Upper lobe of left lung (tissue), 4 donors: ENCODE measurements around the gene DNHD1.

Experiments used
- EP300 ChIP-seq, 4 donors: sonication (generic); formaldehyde crosslinking; IDR thresholded peaks; one replicate each; pipeline ENCODE4 v1.5.1; 2017; ENCODE audit warnings: antibody characterized with exemption in 4 of 4, control low read depth in 2 of 4
- POLR2A ChIP-seq, 4 donors: fragments of 450-650 bp; IDR thresholded peaks; one replicate each; pipeline ENCODE4 v1.5.1; 2016 to 2017; ENCODE audit warnings: antibody characterized with exemption in 4 of 4, mild to moderate bottlenecking in 2 of 4
- POLR2AphosphoS5 ChIP-seq, 2 donors: sonication (generic); formaldehyde crosslinking; IDR thresholded peaks; one replicate each; pipeline ENCODE4 v1.5.1; 2017; ENCODE audit warnings: antibody characterized with exemption in 2 of 2
- TF ChIP-seq, protein P1 (sequence below), 6 experiments: fragments of 450-650 bp in 4 of 6; fragments of 200-600 bp in 2 of 6; sonication (generic) in 2 of 6; IDR thresholded peaks; one replicate each; pipeline ENCODE4 v1.5.1; 2016 to 2019; ENCODE audit warnings: antibody characterized with exemption in 6 of 6

DNA sequence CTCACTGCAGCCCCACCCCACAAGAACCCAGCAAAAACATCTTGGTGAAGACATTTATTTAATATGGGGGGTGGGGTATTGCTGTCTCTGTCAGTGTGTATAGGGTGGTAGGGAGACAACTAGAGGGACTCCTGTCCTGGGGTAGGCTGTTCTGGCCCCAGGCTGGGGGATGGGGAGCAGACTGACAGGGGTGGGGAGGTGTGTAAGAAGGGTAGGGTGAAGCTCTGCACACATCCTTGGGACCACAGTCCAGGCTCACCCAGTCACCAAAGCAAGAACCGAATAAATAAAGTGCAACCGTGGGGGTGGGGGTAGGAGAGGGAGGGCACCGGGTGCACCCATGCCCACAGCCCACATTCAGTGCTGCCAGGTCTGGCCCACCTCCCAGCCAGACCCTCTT lies 48.5 kb upstream of the DNHD1 start:
- TF ChIP-seq POLR2A (IDR thresholded peaks at IDR 0.05) (no peak), POLR2AphosphoS5 (IDR thresholded peaks at IDR 0.05) (no peak), EP300 (IDR thresholded peaks at IDR 0.05) (no peak)
- TF ChIP-seq, protein P1, sequence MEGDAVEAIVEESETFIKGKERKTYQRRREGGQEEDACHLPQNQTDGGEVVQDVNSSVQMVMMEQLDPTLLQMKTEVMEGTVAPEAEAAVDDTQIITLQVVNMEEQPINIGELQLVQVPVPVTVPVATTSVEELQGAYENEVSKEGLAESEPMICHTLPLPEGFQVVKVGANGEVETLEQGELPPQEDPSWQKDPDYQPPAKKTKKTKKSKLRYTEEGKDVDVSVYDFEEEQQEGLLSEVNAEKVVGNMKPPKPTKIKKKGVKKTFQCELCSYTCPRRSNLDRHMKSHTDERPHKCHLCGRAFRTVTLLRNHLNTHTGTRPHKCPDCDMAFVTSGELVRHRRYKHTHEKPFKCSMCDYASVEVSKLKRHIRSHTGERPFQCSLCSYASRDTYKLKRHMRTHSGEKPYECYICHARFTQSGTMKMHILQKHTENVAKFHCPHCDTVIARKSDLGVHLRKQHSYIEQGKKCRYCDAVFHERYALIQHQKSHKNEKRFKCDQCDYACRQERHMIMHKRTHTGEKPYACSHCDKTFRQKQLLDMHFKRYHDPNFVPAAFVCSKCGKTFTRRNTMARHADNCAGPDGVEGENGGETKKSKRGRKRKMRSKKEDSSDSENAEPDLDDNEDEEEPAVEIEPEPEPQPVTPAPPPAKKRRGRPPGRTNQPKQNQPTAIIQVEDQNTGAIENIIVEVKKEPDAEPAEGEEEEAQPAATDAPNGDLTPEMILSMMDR (IDR thresholded peaks at IDR 0.05) = no peak
